HG03095 (cell line): Measurements from ENCODE around the gene TARBP2.

ENCODE experiments used
- ATAC-seq: cut with Tn5 transposase; IDR thresholded peaks from one replicate; pipeline ENCODE4 v1.9.1; 2021; ENCODE audit warnings: moderate library complexity; ENCODE audit not compliant: unreplicated experiment

Gene TARBP2

DNA sequence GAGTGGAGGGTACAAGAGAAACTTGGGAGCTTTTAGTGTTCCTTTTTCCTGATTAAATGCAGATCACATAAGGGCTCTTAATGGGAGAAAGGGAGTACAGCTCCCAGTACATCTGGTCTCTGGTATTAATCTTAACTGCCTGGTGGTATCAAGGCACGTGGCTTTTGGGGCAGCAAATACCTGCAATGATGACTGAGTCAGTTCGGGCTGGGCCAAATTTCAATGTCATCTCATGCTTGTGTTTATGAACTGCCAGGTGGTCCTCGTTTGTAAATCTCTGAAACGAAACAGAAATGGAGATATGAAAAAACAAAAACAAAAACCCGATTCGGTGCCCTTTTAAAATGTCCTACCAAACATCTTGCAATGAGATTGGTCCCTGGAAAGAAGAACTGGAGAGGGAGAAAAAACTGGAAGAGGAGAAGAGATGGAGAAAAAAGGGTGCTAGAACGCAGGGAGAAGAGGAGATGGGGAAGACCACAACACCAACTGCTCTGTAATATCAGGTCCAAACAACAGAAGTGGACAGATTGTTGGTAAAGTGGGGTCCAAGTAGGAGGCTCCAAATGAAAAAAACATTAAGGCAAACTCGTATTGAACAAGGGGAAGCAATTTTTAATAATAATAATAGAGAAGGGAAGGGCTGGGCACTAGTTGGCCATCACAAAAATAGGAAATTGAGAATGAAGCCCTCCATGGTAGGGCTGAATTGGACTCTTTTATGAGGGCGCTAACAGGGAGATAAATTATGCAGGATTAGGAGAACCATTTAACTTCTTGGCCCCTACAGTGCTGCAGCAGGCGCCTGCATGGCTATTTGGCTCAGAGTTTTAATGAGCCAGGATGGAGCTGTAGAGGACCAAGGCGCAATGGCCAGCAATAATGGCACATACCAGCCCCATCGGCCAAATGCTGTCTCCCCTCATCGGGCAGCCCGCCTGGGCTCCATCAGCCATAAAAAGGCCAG is 51.6 kb downstream of the TARBP2 start:
- ATAC-seq = no peak
